ENCODE results near the gene NFAM1. TPM values are rescaled to one million over a fixed set of nuclear protein-coding genes. Genes with fewer than 3 reads are reported as not detected.

The NFAM1 gene
- total and polyA plus RNA-seq, 3 donors from 2014 or later: 0.71 to 2.8 (median 1.2) TPM

DNA sequence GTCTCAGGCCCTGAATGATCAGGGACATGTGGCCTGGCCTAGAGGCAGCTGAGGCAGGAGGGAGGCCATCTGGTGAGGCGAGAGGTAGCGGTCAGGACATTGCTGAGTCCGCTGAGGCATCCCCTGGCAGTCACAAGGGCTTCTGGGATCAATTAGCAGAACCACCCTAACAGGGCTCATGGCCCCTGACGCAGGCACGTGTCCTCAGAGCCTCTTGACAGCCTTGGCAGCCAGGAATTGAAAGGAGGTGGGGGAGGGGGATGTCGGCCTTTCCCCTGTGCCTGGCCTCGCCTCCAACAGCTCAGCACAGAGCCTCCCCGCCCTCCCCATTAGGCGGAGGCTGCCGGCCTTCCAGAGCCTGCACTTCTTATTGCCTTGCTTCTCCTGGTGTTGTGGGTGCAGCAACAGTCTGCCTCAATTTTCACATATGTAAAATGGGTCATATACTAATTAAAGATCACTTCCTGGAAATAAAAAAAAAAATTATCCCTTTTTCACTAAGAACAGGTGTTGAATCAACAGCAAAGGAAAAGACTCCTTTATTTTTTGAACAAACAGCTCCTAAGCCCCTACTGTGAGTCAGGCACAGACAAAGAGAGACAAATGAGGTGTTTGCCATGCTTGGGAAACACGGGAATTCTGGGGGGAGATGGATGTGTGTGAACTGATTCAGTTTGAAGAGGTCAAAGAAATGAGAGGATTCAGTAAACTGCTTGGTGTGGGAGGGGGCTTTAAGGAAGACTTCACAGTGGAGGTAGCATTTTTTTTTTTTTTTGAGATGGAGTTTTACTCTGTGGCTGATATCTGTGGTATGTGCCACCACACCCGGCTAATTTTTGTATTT is 55.3 kb downstream of the NFAM1 start:
- WGBS, 2 donors: 52 to 53% methylated on average over 8 to 12 of the region's 12 CpGs
- TF ChIP-seq POLR2A (IDR thresholded peaks at IDR 0.05): no peak
- TF ChIP-seq CTCF (IDR thresholded peaks at IDR 0.05): no peak
- no peak overlapping the region for H3K27ac ChIP-seq

DNA sequence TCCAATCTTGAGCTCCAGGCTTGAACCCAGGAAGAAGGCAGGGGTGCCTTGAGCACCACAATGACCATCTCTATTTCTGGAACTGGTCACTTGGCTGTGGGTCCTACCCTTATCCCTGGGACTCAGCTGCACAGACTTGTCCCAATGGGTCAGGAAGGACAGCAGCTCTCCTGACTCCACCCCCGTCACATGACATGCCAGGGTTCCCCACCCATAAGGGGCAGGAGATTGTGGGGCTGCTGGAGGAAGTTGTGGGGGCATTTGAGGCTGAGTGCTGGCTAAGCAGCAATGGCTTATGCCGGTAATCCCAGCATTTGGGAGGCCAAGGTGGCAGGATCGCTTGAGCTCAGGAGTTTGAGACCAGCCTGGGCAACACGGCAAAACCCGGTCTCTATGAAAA is 56.2 kb downstream of the NFAM1 start:
- WGBS, 2 donors: 77 to 85% methylated on average over 5 of the region's 5 CpGs

More for the DNA sequence above, 55.3 kb downstream of the NFAM1 start:
- no peak overlapping the region for H3K4me3 ChIP-seq
- peak; percentile 79 for DNase-seq
- H3K9me3 ChIP-seq: no peaks in the 10 kb centered on the region
- H3K4me1 ChIP-seq: no peaks in the 10 kb centered on the region
- intact Hi-C loops (cut with DNase I; ENCODE audit: low total_unique reads): no loop called here
- H3K36me3 ChIP-seq (ENCODE audit: low read depth, missing control alignments): no peaks in the 10 kb centered on the region
- no peaks in the 10 kb centered on the region for H3K27me3 ChIP-seq

DNA sequence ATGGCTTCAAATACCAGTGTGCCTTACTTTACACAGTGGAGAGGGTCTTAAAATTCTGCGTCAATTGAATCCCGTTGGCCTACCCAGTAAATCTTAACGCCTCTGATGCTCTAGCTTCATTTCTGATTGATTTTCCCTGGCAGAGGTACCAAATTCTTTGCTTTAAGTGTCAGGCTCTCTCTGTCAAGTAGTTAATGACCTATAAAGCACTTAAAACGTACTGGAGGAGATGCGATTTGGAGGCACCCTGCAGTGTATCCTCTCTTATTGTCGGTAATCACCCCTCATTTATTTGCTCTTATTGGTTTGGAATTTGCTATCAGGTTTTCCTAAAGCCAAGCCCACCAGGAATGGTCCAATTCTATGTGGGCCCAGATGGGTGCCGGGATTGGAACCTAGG is 59.2 kb downstream of the NFAM1 start:
- peaks cover 11% of the 10 kb centered on the region for H3K4me1 ChIP-seq
- no peak overlapping the region for H3K27ac ChIP-seq
- H3K9me3 ChIP-seq: no peaks in the 10 kb centered on the region
- TF ChIP-seq CTCF (IDR thresholded peaks at IDR 0.05) (no peak), POLR2A (IDR thresholded peaks at IDR 0.05) (no peak)
- intact Hi-C loops (cut with DNase I; ENCODE audit: low total_unique reads): no loop called here
- no peaks in the 10 kb centered on the region for H3K36me3 ChIP-seq (ENCODE audit: low read depth, missing control alignments)
- no peaks in the 10 kb centered on the region for H3K27me3 ChIP-seq
- DNase-seq: no peak
- WGBS, 2 donors: 89 to 90% methylated on average over 7 of the region's 7 CpGs
- no peak overlapping the region for H3K4me3 ChIP-seq

More for the DNA sequence above, 56.2 kb downstream of the NFAM1 start:
- H3K4me1 ChIP-seq: no peaks in the 10 kb centered on the region
- no peaks in the 10 kb centered on the region for H3K36me3 ChIP-seq (ENCODE audit: low read depth, missing control alignments)
- peak; percentile 28 for DNase-seq
- no peak overlapping the region for H3K4me3 ChIP-seq
- intact Hi-C loops (cut with DNase I; ENCODE audit: low total_unique reads): no loop called here
- no peak overlapping the region for H3K27ac ChIP-seq
- H3K27me3 ChIP-seq: no peaks in the 10 kb centered on the region
- TF ChIP-seq POLR2A (IDR thresholded peaks at IDR 0.05) (no peak), CTCF (IDR thresholded peaks at IDR 0.05) (no peak)
- H3K9me3 ChIP-seq: no peaks in the 10 kb centered on the region

GRCh38 chr22:42371501-42371900 is 60.7 kb downstream of the NFAM1 start:
- Histone ChIP-seq H3K27ac (no peak overlapping the region), H3K9me3 (no peaks in the 10 kb centered on the region), H3K4me1 (peaks cover 19% of the 10 kb centered on the region), H3K4me3 (no peak overlapping the region), H3K36me3 (ENCODE audit: low read depth, missing control alignments) (no peaks in the 10 kb centered on the region), H3K27me3 (no peaks in the 10 kb centered on the region)
- intact Hi-C loops (cut with DNase I; ENCODE audit: low total_unique reads): no loop called here
- TF ChIP-seq POLR2A (IDR thresholded peaks at IDR 0.05): no peak
- TF ChIP-seq CTCF (IDR thresholded peaks at IDR 0.05): no peak
- no peak for DNase-seq
- WGBS, 2 donors: 57 to 81% methylated on average over 3 of the region's 3 CpGs

DNA sequence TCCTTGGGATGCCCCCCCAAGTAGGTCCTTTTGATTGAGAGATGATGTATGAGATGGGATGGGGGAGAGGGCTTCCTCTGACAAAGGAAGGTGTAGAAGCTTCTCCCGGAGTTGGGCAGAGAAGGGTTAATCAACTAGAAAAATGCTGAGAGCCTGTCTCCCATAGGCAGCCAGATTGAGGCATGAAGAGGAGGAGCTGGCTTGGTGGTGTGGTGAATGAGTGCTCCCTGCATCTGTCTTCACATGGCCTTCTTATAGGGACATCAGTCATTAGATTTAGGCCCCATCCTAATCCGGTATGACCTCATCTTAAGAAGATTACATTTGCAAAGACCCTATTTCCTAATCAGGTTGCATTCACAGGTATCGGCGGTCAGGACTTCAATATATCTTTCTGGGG is 61.1 kb downstream of the NFAM1 start:
- Histone ChIP-seq H3K36me3 (ENCODE audit: low read depth, missing control alignments) (no peaks in the 10 kb centered on the region), H3K27me3 (no peaks in the 10 kb centered on the region), H3K27ac (no peak overlapping the region), H3K9me3 (no peaks in the 10 kb centered on the region), H3K4me1 (peaks cover 22% of the 10 kb centered on the region), H3K4me3 (no peak overlapping the region)
- DNase-seq: no peak
- no peak for TF ChIP-seq CTCF (IDR thresholded peaks at IDR 0.05)
- TF ChIP-seq POLR2A (IDR thresholded peaks at IDR 0.05): no peak
- intact Hi-C loops (cut with DNase I; ENCODE audit: low total_unique reads): no loop called here
- 81 to 90% methylated on average over 4 of the region's 4 CpGs for WGBS, 2 donors
